Stimulated activated CD8-positive, alpha-beta memory T cell treated with anti-CD3 and anti-CD28 coated beads, Interleukin-7, amount 100 ng/mL, for 48 hours (primary cell): ENCODE data around the gene ERFE.

ENCODE experiments used
- DNase-seq, 2 donors: peaks; one replicate each; pipeline ENCODE4 v3.0.0-alpha.2; 2020; ENCODE audit warnings: low read depth in 1 of 2; ENCODE audit errors: extremely low read depth in 1 of 2

Gene ERFE

DNA sequence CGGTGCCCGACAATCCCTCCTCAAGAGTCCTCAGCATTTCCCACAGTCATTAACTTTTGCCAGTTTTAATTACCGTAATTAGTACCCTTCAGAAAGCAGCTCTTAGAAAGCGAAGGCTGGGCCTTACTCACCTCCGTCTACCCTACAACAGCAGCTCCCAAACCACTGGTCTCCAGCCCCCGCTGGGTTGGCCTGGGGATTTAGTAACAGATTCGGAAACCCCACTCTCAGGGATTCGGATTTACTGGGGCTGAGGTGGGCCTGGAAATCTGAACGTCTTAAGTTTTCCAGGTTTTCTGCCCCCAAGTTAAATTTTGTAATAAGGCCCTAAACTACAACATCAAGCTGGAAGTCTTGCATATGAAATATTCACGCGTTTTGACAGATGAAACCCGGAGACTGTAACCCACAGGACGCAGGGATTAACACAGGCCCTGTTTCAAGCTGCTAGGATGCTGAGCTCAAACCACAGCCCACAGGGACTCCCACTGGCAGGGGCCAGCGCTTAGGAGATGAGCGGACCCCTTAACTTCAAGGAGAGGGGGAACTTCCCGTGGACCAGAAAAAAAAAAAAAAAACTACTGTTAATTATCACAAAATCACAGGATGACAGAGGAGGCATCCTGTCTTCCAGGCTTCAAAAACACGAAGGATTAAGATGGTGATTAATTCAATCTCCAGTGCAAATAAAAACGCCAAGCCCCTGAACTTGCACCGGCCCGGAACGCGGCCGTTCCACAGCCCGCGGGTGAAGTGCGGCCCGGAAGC is 43.7 kb downstream of the ERFE start:
- no peak for DNase-seq

- DNase-seq, result peak; percentile 77 to 87
These were observed 44.6 kb downstream of the ERFE start, which contains the start of gene ILKAP for GRCh38 chr2:238203094-238203972. Gene ILKAP, minus strand, starts transcription at chr2:238203695. Its CDS starts 142 bp downstream, at chr2:238203553.

DNA sequence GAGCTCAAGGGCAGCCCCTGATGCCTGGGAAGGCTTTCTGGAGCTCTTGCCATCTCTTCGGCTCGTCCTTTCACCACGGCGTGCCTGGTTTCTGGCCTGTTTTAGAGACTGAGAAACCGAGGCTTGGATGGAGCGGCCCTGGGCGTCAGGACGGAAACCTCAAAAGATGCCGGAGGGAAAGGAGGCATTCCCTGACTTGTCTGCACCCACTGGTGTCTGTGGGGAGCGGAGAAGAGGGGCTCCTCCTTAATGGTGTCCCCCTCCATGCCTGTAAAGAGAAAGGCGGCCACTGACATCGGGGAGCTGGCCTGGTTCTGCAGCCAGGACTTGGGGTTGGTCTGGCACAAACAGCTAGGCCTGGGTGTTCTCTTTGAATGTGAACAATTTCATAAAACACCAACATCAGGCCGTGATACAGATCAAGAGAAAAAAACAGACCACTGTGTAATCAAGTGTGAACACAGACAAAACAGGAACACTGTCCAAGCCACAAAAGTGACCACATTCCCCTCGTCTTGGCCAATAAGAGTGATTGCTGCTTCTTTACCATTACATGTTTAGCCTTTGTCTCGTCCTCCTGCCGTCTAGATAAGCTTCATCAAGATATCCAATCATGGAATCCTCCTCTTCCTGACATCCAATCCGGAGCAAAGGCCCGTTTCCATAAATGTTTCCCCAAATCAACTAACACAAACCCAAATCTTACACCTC is 45.4 kb downstream of the ERFE start:
- peak in 1 of 2 donors; percentile 3 for DNase-seq

DNA sequence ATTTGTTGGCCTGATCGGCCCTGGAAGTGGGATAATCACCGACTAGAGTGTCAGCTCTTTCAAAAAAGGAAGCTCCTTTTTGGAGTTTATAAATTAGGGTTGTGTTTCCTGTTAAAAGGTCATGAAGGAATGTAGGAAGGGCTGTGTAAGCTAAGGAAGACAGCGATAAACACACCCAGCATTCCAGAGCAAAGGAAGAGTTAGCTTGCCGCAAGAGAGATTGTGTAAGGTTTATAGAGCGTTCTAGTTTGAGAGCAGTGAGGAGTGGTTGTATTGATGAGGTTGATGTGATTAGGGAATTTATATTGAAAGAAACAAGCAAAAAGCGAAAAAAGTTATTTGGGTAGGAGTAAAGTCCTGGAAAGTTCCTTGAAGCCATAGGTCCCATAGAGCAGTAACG is 48.2 kb downstream of the ERFE start:
- DNase-seq, result no peak

GRCh38 chr2:238216651-238217184 is 57.9 kb downstream of the ERFE start:
- DNase-seq, result no peak
